ENCODE data around the gene ABHD12.

DNA sequence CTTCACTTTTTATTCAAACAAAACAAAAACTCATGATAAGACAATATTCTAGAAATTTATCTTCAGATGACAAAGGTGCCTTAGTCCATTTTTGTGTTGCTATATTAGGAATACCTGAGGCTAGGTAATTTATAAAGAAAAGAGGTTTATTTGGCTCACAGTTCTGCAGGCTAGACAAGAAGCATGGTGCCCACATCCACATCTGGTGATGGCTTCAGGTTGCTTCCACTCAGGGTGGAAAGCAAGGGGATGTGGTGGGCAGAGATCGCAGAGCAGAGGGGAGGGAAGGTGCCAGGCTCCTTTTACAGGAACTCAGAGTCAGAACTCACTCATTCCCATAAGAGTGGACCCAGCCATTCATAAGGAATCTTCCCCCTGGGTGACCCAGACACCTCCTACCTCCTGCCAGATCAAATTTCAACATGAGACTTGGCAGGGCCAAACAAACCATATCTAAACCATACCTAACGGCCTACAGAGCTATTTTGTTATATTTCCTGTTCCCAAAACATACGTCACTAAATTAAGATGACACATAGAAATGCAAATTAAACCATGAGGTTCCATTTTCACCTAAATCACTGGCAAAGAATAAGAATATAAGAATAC lies 26.4 kb downstream of the ABHD12 start:
- no peak for TF ChIP-seq POLR2AphosphoS5 (IDR thresholded peaks at IDR 0.05; ENCODE audit: low read depth, low read length)
- no peak for TF ChIP-seq POLR2A (IDR thresholded peaks at IDR 0.05; ENCODE audit: low read depth, low read length)
- no peak for TF ChIP-seq PAX5 (IDR thresholded peaks at IDR 0.05; ENCODE audit: insufficient read depth, low read length, severe bottlenecking)
- no peak for TF ChIP-seq TAF1 (IDR thresholded peaks at IDR 0.05; ENCODE audit: low read depth, low read length)

All from GM12891 (cell line).